GM18526 (cell line): ENCODE measurements around the gene SEC14L1.

Source experiments
- POLR2A ChIP-seq: IDR thresholded peaks from 3 replicates; pipeline ENCODE4 v1.6.1; 2011; ENCODE audit not compliant: insufficient read length; ENCODE audit errors: extremely low read depth

The SEC14L1 gene

GRCh38 chr17:77140878-77141767, at the start of gene SEC14L1:
Gene SEC14L1 (plus strand): TSS chr17:77140969. CDS start chr17:77143597, 2,628 bp downstream.
- TF ChIP-seq POLR2A: no peak

DNA sequence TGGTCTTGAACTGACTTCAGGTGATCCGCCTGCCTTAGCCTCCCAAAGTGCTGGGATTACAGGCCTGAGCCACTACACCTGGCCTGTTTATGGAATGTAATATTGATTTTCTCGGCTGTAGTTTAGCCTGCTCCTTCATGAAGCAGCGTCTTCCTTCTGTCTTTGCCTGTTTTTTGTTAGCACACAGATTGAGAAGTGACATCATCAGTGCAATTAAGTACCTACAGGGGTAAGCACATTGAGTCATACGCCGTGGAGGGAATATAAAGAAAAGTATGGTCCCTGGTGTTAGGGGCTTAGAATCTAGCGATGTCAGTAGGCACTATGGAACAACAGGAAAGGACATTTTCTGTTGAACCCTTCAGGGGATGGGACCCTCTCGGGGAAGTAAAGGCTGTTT, 48.7 kb upstream of the SEC14L1 start:
- TF ChIP-seq POLR2A: no peak

GRCh38 chr17:77095461-77095860, 45.3 kb upstream of the SEC14L1 start:
- TF ChIP-seq POLR2A: no peak

GRCh38 chr17:77096570-77097214, 44.1 kb upstream of the SEC14L1 start:
- no peak for TF ChIP-seq POLR2A

GRCh38 chr17:77097631-77098180, 43.1 kb upstream of the SEC14L1 start:
- TF ChIP-seq POLR2A: no peak

- no peak for TF ChIP-seq POLR2A
Observed at GRCh38 chr17:77098884-77099545, 41.8 kb upstream of the SEC14L1 start.

- TF ChIP-seq POLR2A: no peak
Observed at GRCh38 chr17:77099997-77100396, 40.8 kb upstream of the SEC14L1 start.

GRCh38 chr17:77101521-77102410, 39.0 kb upstream of the SEC14L1 start:
- no peak for TF ChIP-seq POLR2A

- no peak for TF ChIP-seq POLR2A
Observed at GRCh38 chr17:77105706-77106105, 35.1 kb upstream of the SEC14L1 start.

DNA sequence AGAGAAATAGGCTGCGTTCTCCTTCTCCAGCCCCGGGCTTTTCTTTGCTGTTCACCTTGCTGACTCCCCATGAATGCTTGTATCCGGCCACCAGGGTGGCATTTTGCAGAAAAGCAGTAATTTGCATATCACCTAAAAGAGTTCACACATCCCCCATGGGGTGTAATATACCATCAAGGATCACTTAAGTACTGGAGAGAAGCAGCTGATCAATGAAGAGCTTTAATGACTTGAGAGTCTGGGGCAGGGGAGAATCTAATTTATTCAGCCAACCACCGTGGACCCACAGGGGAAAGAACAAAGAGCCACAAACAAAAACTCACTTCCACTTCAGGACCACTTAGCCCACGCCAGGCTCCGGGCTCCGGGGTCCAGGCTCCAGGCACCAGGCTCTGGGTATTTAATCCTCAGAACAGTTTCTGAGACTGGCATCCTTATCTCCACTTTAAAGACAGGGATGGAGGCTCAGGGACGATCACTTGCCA, 33.9 kb upstream of the SEC14L1 start:
- TF ChIP-seq POLR2A: no peak

DNA sequence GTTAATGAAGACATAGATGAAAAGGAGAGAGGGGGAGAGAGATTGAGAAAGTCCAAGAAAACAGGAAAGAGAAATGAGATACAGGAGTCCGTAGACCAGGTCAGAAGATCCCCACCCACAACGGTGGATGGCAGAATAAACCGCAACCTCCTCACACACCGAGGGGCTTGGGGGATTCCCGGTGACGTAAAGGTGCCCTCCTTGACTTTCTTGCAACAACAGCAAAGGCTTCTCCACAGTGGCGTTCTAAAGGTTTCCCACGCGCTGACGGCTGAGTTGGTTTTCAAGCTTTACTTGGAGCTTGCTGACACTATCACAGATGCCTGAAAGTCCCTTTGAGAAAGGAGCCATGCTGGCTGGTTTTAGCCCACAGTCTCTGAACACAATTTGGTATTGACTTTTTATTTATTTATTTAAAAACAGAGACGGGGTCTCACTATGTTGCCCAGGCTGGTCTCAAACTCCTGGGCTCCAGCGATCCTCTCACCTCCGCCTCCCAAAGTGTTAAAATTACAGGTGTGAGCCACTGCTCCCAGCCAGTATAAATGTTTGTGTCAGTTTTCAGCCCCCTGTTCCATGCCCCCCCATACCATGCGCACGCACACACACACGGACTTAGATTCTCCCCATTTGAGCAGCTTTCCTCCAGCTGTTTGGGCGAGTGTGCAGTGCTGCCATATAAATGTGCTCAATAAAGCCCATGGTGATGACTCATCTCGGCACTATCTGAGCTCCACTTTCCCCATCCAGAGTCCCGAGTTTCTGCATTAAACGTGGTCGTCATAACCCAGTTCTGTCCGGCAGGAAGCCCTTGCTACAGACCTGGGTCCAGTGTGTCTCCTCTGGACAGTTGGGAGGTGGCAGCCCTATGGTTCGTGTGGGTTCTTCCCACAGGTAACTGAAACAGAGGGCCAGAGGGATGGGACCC, 33.0 kb upstream of the SEC14L1 start:
- TF ChIP-seq POLR2A: no peak

- no peak for TF ChIP-seq POLR2A
Observed at GRCh38 chr17:77109159-77109759, 31.5 kb upstream of the SEC14L1 start.

- TF ChIP-seq POLR2A: no peak
Observed at GRCh38 chr17:77109764-77110359, 30.9 kb upstream of the SEC14L1 start.
